ENCODE data around the gene RXRA.

The RXRA gene

GRCh38 chr9:134359493-134360179 lies 33.4 kb downstream of the RXRA start:
- in situ Hi-C loops (cut with MboI; ENCODE audit: low sequenced_read_pairs, unreplicated experiment): no loop called here
- no peak for DNase-seq (ENCODE audit: low spot score)
- TF ChIP-seq, protein P1, sequence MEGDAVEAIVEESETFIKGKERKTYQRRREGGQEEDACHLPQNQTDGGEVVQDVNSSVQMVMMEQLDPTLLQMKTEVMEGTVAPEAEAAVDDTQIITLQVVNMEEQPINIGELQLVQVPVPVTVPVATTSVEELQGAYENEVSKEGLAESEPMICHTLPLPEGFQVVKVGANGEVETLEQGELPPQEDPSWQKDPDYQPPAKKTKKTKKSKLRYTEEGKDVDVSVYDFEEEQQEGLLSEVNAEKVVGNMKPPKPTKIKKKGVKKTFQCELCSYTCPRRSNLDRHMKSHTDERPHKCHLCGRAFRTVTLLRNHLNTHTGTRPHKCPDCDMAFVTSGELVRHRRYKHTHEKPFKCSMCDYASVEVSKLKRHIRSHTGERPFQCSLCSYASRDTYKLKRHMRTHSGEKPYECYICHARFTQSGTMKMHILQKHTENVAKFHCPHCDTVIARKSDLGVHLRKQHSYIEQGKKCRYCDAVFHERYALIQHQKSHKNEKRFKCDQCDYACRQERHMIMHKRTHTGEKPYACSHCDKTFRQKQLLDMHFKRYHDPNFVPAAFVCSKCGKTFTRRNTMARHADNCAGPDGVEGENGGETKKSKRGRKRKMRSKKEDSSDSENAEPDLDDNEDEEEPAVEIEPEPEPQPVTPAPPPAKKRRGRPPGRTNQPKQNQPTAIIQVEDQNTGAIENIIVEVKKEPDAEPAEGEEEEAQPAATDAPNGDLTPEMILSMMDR (IDR thresholded peaks at IDR 0.05; ENCODE audit: borderline replicate concordance, control extremely low read depth, extremely low read depth, insufficient read depth, missing control alignments): no peak

GRCh38 chr9:134360180-134360759 lies 34.0 kb downstream of the RXRA start:
- TF ChIP-seq, protein P1 (IDR thresholded peaks at IDR 0.05; ENCODE audit: borderline replicate concordance, control extremely low read depth, extremely low read depth, insufficient read depth, missing control alignments): no peak
- DNase-seq (ENCODE audit: low spot score): no peak
- in situ Hi-C loops (cut with MboI; ENCODE audit: low sequenced_read_pairs, unreplicated experiment): no loop called here

- TF ChIP-seq, protein P1 (IDR thresholded peaks at IDR 0.05; ENCODE audit: borderline replicate concordance, control extremely low read depth, extremely low read depth, insufficient read depth, missing control alignments): no peak
- in situ Hi-C loops (cut with MboI; ENCODE audit: low sequenced_read_pairs, unreplicated experiment): no loop called here
- DNase-seq (ENCODE audit: low spot score): no peak
Observed at GRCh38 chr9:134360897-134361296, 34.6 kb downstream of the RXRA start.

DNA sequence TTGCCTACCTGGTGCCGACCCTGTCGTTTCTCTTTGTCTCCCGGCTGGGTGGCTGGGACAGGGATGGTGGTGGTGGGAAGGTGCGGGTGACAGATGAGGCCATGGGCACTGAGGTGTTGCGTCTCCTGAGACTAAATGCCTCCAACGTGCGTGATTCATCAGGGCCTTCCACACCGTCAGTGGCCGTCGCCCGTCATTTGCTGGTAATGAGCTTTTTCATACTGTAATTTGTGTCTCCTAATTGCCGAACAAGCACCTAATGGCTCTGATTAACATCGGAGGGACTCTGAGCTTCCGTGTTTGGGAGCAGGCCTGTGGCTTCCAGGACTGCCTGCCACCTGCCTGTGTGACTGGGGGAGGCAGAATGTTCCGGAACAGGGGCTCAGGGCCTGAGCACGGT lies 35.2 kb downstream of the RXRA start:
- TF ChIP-seq, protein P1 (IDR thresholded peaks at IDR 0.05; ENCODE audit: borderline replicate concordance, control extremely low read depth, extremely low read depth, insufficient read depth, missing control alignments): no peak
- DNase-seq (ENCODE audit: low spot score): no peak
- in situ Hi-C loops (cut with MboI; ENCODE audit: low sequenced_read_pairs, unreplicated experiment): no loop called here

- in situ Hi-C loops (cut with MboI; ENCODE audit: low sequenced_read_pairs, unreplicated experiment): no loop called here
- no peak for DNase-seq (ENCODE audit: low spot score)
- TF ChIP-seq, protein P1 (IDR thresholded peaks at IDR 0.05; ENCODE audit: borderline replicate concordance, control extremely low read depth, extremely low read depth, insufficient read depth, missing control alignments): no peak
Observed at GRCh38 chr9:134361843-134362414, 35.7 kb downstream of the RXRA start.

DNA sequence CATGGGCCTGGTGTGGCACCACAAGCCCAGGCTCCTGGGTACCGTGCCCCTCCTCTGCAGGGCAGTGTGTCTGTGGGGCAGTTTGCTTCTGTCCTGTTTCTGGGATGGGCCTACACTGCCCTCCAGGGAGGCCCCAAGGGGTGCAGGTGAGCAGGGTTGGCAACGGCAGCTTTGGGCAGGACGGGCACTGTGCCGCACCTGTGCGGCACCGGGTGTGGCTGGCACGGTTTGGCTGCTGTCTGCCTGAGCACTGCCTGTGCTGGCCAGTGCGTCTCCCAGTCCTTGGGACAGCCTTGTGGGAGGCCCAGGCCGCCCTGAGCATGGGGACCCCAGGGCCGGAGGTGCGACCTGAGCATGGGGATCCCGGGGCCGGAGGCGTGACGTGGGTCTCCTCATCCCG lies 37.2 kb downstream of the RXRA start:
- TF ChIP-seq, protein P1 (IDR thresholded peaks at IDR 0.05; ENCODE audit: borderline replicate concordance, control extremely low read depth, extremely low read depth, insufficient read depth, missing control alignments): no peak
- DNase-seq (ENCODE audit: low spot score): no peak
- in situ Hi-C loops (cut with MboI; ENCODE audit: low sequenced_read_pairs, unreplicated experiment): no loop called here
